A172 (cell line): ENCODE results near the gene RAB11FIP5. TPM values are rescaled to one million over a fixed set of nuclear protein-coding genes. Genes with fewer than 3 reads are reported as not detected.

Source experiments
- DNase-seq: peaks from one replicate; pipeline ENCODE4 v3.0.0-alpha.2; 2015; ENCODE audit warnings: low spot score
- total RNA-seq: library from RNA; depleted of rRNA; stranded (reverse); fragments of >200 nt; shearing (Covaris generic); gene quantifications from 2 replicates; pipeline ENCODE4 v1.2.3, GENCODE V29; 2014; rRNA removed

Gene RAB11FIP5
- total RNA-seq, 1 experiment from 2014 or later: 58.8 TPM

GRCh38 chr2:73034661-73035375 is 77.9 kb downstream of the RAB11FIP5 start:
- no peak for DNase-seq

- no peak for DNase-seq
Observed at GRCh38 chr2:73033766-73034381, 78.9 kb downstream of the RAB11FIP5 start.

GRCh38 chr2:73033142-73033765 is 79.5 kb downstream of the RAB11FIP5 start:
- DNase-seq: peak; percentile 11

GRCh38 chr2:73032702-73033097 is 80.0 kb downstream of the RAB11FIP5 start:
- no peak for DNase-seq

GRCh38 chr2:73031725-73032701 is 80.7 kb downstream of the RAB11FIP5 start:
- DNase-seq: no peak

GRCh38 chr2:73031095-73031678 is 81.6 kb downstream of the RAB11FIP5 start:
- DNase-seq: no peak

GRCh38 chr2:73028841-73029240 is 83.9 kb downstream of the RAB11FIP5 start:
- no peak for DNase-seq

- no peak for DNase-seq
Observed at GRCh38 chr2:73027340-73027739, 85.4 kb downstream of the RAB11FIP5 start.

GRCh38 chr2:73023497-73023896 is 89.3 kb downstream of the RAB11FIP5 start:
- DNase-seq: no peak

Other genes starting within 250 kb of the RAB11FIP5 start
- 84.0 and 104 TPM in 2 replicates for gene SPR, start 225.5 kb downstream of the RAB11FIP5 start, total RNA-seq
- 0.34 and 0.50 TPM in 2 replicates for gene EMX1, start 195.4 kb downstream of the RAB11FIP5 start, total RNA-seq
- 17.5 and 33.4 TPM in 2 replicates for gene SFXN5, start 41.2 kb downstream of the RAB11FIP5 start, total RNA-seq
- gene NOTO, start 89.6 kb upstream of the RAB11FIP5 start, total RNA-seq: not detected in 2 replicates
- 33.1 and 36.7 TPM in 2 replicates for gene SMYD5, start 101.3 kb upstream of the RAB11FIP5 start, total RNA-seq
- 39.3 and 48.8 TPM in 2 replicates for gene PRADC1, start 120.3 kb upstream of the RAB11FIP5 start, total RNA-seq
- 695 and 768 TPM in 2 replicates for gene CCT7, start 121.4 kb upstream of the RAB11FIP5 start, total RNA-seq
- gene FBXO41, start 171.5 kb upstream of the RAB11FIP5 start, total RNA-seq: 2.4 and 2.9 TPM in 2 replicates
- not detected in 2 replicates for gene EGR4, start 180.6 kb upstream of the RAB11FIP5 start, total RNA-seq